SIG-M5 (cell line): ENCODE data around the gene NTF3.

Source experiments
- DNase-seq: peaks from one replicate; lab custom pipeline; 2025; lab: John Stamatoyannopoulos, UW

Gene NTF3

GRCh38 chr12:5458229-5459050 is 26.5 kb downstream of the NTF3 start:
- no peak for DNase-seq

- no peak for DNase-seq
Observed at GRCh38 chr12:5459051-5459782, 27.3 kb downstream of the NTF3 start.

DNA sequence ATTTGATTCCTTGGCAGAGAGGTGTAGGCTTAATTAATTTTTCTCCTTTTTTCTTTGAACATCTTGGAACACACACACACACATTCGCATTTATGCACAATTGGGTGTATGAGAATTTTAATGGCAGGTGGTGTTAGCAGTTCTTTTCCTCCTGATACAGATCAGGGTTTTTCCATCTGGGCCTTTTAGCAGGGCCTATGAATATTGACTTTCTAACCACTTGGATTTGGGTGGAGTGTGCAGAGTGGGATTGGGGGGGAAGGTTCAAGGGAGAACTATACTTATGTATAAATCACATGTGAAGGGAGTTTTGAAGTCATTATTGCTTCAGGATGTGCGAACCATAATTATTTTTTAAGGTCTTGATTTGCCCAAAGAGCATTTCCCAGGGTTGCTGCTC is 28.9 kb downstream of the NTF3 start:
- no peak for DNase-seq

GRCh38 chr12:5461966-5462365 is 30.1 kb downstream of the NTF3 start:
- no peak for DNase-seq

DNA sequence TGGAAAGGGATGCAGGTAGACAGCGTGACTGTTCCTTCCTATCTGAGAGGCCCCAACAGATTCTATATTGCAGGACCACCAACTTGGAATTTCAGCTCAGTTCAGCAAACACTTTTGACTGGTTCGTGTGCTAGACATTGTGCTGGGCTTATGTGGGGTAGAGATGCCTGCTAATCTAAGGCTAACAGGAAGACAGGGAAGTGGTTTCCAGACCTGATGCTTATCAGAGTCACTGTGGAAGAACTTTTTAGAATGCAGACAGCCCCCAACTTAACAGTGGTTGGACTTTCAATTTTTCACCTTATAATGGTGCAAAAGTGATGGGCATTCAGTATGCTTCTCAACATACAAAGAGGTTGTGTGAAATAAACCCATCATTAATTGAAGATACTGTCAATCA is 32.2 kb downstream of the NTF3 start:
- no peak for DNase-seq

GRCh38 chr12:5465384-5465783 is 33.5 kb downstream of the NTF3 start:
- no peak for DNase-seq

- no peak for DNase-seq
Observed at GRCh38 chr12:5466521-5466960, 34.6 kb downstream of the NTF3 start.

DNA sequence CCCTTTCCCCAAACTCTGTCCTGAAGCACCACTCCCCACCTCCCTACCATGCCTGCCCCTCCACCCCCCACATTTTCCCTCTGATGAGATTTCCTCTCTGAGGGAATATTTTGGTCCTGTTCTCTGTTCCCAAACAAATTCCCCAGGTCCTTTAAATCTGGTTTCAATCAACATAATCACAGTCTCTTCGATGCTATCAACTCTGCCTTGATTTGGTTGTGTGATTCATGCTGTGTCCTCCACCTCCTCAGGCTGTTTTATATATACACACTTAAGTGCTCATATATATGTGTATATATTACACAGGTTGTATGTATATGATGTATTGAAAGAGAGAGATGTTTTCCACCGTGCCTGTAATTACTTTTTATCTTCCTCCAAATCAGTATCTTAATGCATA is 36.0 kb downstream of the NTF3 start:
- no peak for DNase-seq

DNA sequence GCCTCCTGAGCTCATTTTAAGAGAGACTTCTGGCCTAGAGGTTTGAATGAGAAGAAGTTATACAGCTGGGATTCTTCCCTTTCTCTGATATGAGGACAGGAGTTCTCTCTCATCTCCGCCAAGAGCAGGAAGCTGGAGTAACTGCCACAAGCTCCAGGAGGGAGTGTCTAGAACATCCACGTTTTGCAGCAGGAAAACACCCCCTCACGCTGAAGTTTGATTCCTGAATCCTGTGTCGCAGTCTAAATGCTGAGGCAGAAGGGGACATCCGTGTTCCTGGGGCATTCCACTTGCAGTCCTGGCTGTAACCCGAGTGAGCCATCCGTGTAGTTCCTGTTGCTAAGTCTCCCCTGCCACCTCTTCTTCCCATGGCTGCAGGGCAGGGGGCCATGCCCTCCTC is 38.3 kb downstream of the NTF3 start:
- no peak for DNase-seq

- DNase-seq, result no peak
Observed at GRCh38 chr12:5470703-5471102, 38.8 kb downstream of the NTF3 start.

GRCh38 chr12:5473076-5473782 is 41.3 kb downstream of the NTF3 start:
- DNase-seq, result no peak

- no peak for DNase-seq
Observed at GRCh38 chr12:5473783-5474116, 41.8 kb downstream of the NTF3 start.

DNA sequence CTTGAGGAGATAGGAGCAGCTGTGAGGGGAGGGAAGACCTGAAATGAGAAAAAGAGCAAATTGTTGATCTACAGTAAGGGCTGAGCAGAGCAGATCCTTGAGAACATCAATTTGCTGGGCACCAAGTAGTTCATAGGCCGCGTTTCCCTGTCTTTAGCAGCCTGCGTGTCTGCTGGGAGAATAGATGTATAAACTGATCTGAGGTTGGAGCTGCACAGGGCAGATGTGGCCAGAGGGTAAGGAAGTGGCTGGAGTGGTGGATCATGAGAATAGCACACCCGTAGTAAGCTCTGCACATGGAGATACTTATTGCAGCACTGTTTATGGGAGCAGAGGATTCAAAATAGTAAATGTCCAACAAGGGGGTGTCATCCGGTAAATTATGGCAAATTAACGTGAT is 44.4 kb downstream of the NTF3 start:
- no peak for DNase-seq

DNA sequence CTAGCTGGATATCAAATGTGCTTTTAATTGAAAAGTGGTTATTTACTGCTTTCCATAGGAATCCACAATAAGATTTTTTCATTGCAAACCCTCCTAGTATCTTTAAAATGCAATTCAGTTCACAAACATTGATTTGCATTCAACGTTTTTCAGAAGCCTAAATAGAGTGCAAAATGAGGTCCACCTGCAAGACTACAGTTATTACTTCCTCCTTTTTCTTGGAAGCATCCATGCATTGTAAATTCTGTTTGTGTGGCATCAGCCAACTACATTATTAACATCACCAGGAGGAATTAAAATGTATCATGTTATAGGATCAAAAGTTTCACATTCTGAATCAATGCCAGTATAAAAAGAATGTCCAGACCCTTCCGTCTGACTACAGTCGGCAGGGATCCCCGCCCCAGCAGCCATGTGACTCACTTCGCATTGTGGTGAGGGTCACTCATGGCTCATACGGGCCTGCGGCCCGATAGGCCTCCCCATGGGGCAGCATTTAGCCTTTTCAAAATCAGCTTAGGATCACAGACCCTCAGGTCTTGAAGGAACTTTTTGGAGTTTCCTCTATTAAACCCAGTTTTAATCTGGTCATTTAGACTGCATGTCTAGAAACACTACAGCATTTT is 46.3 kb downstream of the NTF3 start:
- no peak for DNase-seq

GRCh38 chr12:5479761-5480160 is 47.9 kb downstream of the NTF3 start:
- no peak for DNase-seq

DNA sequence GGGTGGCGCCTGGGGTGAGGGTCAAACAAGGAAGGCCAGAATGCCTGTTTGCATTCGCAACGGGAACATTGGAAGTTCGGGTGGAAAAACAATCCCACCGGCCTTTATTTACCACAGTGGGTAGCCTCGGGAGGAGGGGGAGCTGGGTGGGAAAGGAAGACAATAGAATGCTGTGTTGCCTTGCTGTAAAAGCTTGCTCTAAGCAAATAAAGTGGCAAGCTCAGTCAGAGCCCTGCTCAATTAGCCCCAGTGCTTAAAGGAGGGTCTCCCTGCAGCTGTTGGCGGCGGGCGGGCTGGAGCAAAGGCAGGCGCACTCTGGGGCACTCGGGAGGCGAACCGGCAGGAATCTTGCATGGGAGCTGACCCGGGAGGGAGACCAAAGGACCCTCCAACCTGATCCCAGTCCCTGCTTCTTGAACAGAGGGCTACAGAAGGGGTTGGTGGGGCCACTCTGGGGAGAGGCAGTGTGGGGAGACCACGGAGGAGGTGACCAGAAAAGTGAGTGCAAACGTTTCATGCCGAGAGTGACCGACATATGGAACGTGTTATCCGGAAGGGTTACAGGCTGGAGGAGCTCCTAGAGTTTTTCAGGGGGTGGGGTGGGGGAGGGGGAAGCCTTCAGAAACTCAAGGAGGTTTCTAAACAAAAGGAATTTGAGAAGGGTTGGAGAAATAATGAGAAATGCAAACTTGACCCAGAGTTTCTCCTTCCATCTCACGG is 48.5 kb downstream of the NTF3 start:
- no peak for DNase-seq

GRCh38 chr12:5480938-5481303 is 49.0 kb downstream of the NTF3 start:
- no peak for DNase-seq

DNA sequence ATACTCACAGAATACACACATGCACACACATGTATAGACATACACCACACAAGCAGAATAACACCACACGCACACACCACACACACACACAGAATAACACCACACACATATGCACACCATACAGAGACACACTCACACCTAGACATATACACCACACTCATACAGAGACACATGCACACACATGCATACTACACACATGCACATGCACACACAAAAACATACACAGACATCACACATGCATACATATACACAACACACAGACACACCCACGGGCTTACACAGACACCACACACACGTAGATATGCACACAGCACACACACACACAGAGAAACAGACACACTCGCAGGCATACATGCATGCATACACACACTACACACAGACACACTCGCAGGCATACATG is 49.7 kb downstream of the NTF3 start:
- no peak for DNase-seq

GRCh38 chr12:5484426-5484825 is 52.5 kb downstream of the NTF3 start:
- no peak for DNase-seq

DNA sequence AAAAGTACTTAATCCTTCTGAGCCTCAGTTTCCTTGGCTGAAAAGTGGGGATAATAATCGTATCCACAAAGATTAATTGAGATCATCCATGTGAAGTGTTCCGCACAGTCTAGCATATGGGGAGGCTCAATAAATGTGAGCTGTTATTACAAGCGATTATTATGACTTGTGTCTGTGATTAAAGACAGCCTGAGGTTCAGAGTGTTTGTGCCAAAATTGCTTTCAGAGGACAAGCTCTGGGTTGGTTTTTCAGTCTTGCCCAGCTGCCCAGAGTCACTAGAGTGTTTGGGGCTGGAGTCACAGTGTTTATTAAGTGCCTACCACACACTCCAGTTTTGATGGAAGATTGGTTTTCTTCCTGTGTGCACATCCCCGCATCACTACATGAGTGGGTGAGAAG is 53.5 kb downstream of the NTF3 start:
- no peak for DNase-seq

DNA sequence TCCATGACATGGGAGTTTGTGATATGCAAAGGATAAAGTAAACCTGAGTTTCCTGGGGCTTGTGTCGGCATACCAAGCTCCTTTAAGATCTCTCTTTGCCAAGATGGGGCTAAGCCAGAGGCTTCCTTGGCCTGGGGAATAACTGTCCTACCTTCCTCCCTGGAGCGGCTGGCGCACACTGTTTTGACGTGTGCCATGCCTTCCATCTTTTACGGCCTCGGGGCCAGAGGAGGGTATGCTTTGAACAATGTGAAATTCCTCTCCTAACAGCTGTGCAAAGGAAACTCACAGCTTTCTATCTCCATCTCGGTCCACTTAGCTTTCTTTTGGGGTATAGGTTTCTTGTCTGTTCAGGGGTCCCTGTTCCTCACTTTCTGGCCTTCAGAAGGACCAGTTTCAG is 55.2 kb downstream of the NTF3 start:
- no peak for DNase-seq
